Mesenchymal stem cell (in vitro differentiated cells and primary cell): ENCODE measurements around the gene GTF3A.

Source experiments
- DNase-seq: peaks from one replicate; pipeline ENCODE4 v3.0.0-alpha.2; 2013
- H2AFZ ChIP-seq: one replicate; pipeline ENCODE4 v1.6.1; 2013; ENCODE audit warnings: low read depth, mild to moderate bottlenecking, control low read depth, inconsistent platforms, low read length, moderate library complexity
- H2AK5ac ChIP-seq: 2 replicates; pipeline ENCODE4 v1.6.1; 2013; ENCODE audit warnings: low read length, moderate library complexity, mild to moderate bottlenecking, inconsistent platforms; ENCODE audit not compliant: severe bottlenecking
- H2BK120ac ChIP-seq: one replicate; pipeline ENCODE4 v1.6.1; 2013; ENCODE audit warnings: low read depth, mild to moderate bottlenecking, inconsistent platforms, low read length, moderate library complexity
- H2BK12ac ChIP-seq, 2 experiments: one replicate each; pipeline ENCODE4 v1.6.1; 2013; ENCODE audit warnings: inconsistent platforms in 2 of 2, low read length in 2 of 2, mild to moderate bottlenecking in 2 of 2, moderate library complexity in 2 of 2, control low read depth in 1 of 2
- H2BK15ac ChIP-seq: one replicate; pipeline ENCODE4 v1.6.1; 2013; ENCODE audit warnings: mild to moderate bottlenecking, low read depth, inconsistent platforms; ENCODE audit not compliant: poor library complexity, severe bottlenecking
- H2BK5ac ChIP-seq: 2 replicates; pipeline ENCODE4 v1.6.1; 2013; ENCODE audit warnings: low read depth, mild to moderate bottlenecking, low read length, control low read depth, inconsistent platforms; ENCODE audit not compliant: poor library complexity, severe bottlenecking
- H3K14ac ChIP-seq, 2 experiments: one replicate each; pipeline ENCODE4 v1.6.1; 2013; ENCODE audit warnings: inconsistent platforms in 2 of 2, low read length in 2 of 2, control low read depth in 1 of 2, mild to moderate bottlenecking in 1 of 2, moderate library complexity in 1 of 2
- H3K18ac ChIP-seq, 2 experiments: one replicate each; pipeline ENCODE4 v1.6.1; 2013; ENCODE audit warnings: inconsistent platforms in 2 of 2, low read length in 2 of 2, control low read depth in 1 of 2, low read depth in 1 of 2, mild to moderate bottlenecking in 1 of 2
- H3K23ac ChIP-seq, 2 experiments: one replicate each; pipeline ENCODE4 v1.6.1; 2013; ENCODE audit warnings: inconsistent platforms in 2 of 2, low read length in 2 of 2, mild to moderate bottlenecking in 2 of 2, moderate library complexity in 2 of 2, control low read depth in 1 of 2
- H3K27ac ChIP-seq: 2 replicates; pipeline ENCODE4 v1.5.1; 2013; ENCODE audit warnings: mild to moderate bottlenecking, moderate library complexity, low read length, control low read depth, inconsistent platforms; ENCODE audit not compliant: poor library complexity, severe bottlenecking
- H3K27me3 ChIP-seq, 2 experiments: 2 replicates each; pipeline versions ENCODE4 v1.6.1 to v1.7.0; 2013; ENCODE audit warnings: low read length in 2 of 2, mild to moderate bottlenecking in 2 of 2, moderate library complexity in 2 of 2, control low read depth in 1 of 2, inconsistent platforms in 1 of 2; ENCODE audit not compliant: control insufficient read depth in 1 of 2, insufficient read depth in 1 of 2
- H3K36me3 ChIP-seq, 2 experiments: 2 replicates each; pipeline versions ENCODE4 v1.6.1 to v1.7.0; 2013; ENCODE audit warnings: low read length in 2 of 2, control low read depth in 1 of 2, inconsistent platforms in 1 of 2, low read depth in 1 of 2, mild to moderate bottlenecking in 1 of 2; ENCODE audit not compliant: insufficient read depth in 2 of 2, control insufficient read depth in 1 of 2
- H3K4ac ChIP-seq, 2 experiments: one replicate each; pipeline ENCODE4 v1.6.1; 2013; ENCODE audit warnings: inconsistent platforms in 2 of 2, low read length in 2 of 2, mild to moderate bottlenecking in 2 of 2, moderate library complexity in 2 of 2, control low read depth in 1 of 2, low read depth in 1 of 2
- H3K4me1 ChIP-seq: 2 replicates; pipeline ENCODE4 v1.6.1; 2013; ENCODE audit warnings: low read depth, low read length, control low read depth; ENCODE audit not compliant: control insufficient read depth, insufficient read depth
- H3K4me2 ChIP-seq: 2 replicates; pipeline ENCODE4 v1.6.1; 2013; ENCODE audit warnings: low read length, mild to moderate bottlenecking, inconsistent platforms; ENCODE audit not compliant: poor library complexity, severe bottlenecking
- H3K4me3 ChIP-seq, 2 experiments: 2 replicates each; pipeline versions ENCODE4 v1.5.1 to v1.7.0; 2013; ENCODE audit warnings: low read length in 2 of 2, mild to moderate bottlenecking in 2 of 2, control low read depth in 1 of 2, low read depth in 1 of 2; ENCODE audit not compliant: insufficient read depth in 1 of 2
- H3K79me1 ChIP-seq: replicated peaks from 2 replicates; pipeline ENCODE4 v1.6.1; 2013; ENCODE audit warnings: mild to moderate bottlenecking, control low read depth, low read length, inconsistent platforms; ENCODE audit not compliant: poor library complexity, severe bottlenecking
- H3K9ac ChIP-seq: 2 replicates; pipeline ENCODE4 v1.7.0; 2013; ENCODE audit warnings: mild to moderate bottlenecking, low read length, moderate library complexity
- H3K9me3 ChIP-seq: 2 replicates; pipeline ENCODE4 v1.7.0; 2013; ENCODE audit warnings: mild to moderate bottlenecking, low read length; ENCODE audit not compliant: control insufficient read depth
- H4K8ac ChIP-seq: one replicate; pipeline ENCODE4 v1.6.1; 2013; ENCODE audit warnings: inconsistent platforms, mild to moderate bottlenecking, low read length, moderate library complexity
- H4K91ac ChIP-seq: one replicate; pipeline ENCODE4 v1.6.1; 2013; ENCODE audit warnings: mild to moderate bottlenecking, low read length, inconsistent platforms
- WGBS: methylation state at CpG from one replicate; pipeline ENCODE4 v1.1.7; 2013; ENCODE audit warnings: mixed read lengths; 5-methylcytosine and 5-hydroxymethylcytosine counted together

GTF3A gene

DNA sequence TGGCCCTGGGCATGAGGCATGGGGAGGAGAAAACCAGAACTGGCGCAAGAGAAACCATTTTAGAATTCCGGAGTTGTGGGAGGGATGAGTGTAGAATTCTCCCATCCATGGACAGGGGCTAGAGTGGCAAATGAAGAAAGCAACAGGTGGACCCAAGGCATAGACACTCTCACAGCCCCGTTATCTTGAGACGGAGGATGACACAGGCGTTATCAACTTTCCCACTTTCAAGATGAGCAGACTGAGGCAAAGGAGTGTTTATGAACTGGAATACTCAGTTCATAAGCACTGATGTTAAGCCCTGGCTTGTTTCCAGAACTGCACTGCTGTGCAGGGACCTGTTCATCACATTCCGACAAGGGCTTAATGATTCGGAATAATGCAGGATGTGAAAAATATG lies 1.1 kb upstream of the GTF3A start:
- Histone ChIP-seq H3K23ac (no peak overlapping the region), H3K4me1 (peaks cover 21% of the 10 kb centered on the region), H2AK5ac (no peak overlapping the region), H4K91ac (no peak overlapping the region), H3K27me3 (no peaks in the 10 kb centered on the region), H3K9me3 (no peaks in the 10 kb centered on the region), H3K4ac (no peak overlapping the region), H4K8ac (no peak overlapping the region), H3K18ac (no peak overlapping the region), H3K27ac (no peak overlapping the region), H2BK12ac (no peak overlapping the region), H2BK5ac (no peak overlapping the region), H3K4me2 (no peak overlapping the region), H2BK15ac (no peak overlapping the region), H2AFZ (no peak overlapping the region), H3K9ac (no peak overlapping the region), H3K14ac (no peak overlapping the region), H3K4me3 (no peak overlapping the region), H2BK120ac (no peak overlapping the region), H3K79me1 (peaks cover 16% of the 10 kb centered on the region), H3K36me3 (peaks cover 8 to 13% of the 10 kb centered on the region in 2 experiments)
- no peak for DNase-seq
- 96% methylated on average over 7 of the region's 7 CpGs for WGBS

DNA sequence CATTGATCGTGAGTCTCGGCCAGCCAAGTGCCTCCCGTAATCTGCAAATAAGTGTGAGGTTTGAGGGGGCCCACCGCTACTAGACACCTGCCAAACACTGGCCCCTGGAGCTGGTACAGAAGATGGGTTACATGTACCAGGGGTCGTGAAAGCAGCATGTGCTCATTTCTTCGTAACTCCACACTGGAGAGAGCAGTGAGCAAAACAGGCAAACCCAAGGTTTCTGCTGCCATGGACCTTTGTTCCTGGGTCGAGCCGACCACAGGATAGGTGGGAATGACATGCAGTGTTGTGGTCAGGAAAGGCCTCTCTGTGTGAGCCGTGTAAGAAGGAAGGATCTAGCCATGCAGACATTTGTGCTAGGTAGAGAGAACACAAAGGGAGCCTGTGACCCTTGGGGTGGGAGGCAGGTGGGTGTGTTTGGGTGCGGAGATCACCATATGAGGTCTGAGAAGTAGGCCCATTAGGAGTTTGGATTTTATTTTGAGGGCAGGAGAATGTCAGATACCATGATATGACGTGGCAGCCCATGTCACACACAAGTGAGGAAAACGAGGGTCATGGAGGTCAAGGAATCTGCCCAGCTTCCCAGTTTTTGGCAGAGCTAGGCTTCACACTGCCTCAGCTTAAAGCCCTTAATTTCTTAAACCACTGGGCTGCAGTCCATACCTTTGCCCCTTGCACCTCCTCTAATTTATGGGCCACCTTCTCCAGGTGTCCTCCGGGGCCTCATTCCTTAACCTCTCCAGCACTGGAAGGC lies 919 bp downstream of the GTF3A start:
- Histone ChIP-seq H3K9me3 (no peaks in the 10 kb centered on the region), H3K23ac (peak overlapping the region in 1 of 2 experiments; percentile 37), H3K4me2 (peak overlapping the region; percentile 93), H3K4ac (peak overlapping the region; percentile 13 to 44), H2BK15ac (no peak overlapping the region), H3K9ac (peak overlapping the region; percentile 93), H3K27ac (peak overlapping the region; percentile 67), H2AFZ (no peak overlapping the region), H3K4me3 (peak overlapping the region; percentile 70 to 87), H2BK12ac (peak overlapping the region in 1 of 2 experiments; percentile 75), H4K91ac (peak overlapping the region; percentile 80), H4K8ac (peak overlapping the region; percentile 55), H2BK120ac (no peak overlapping the region), H3K79me1 (peaks cover 23% of the 10 kb centered on the region), H3K4me1 (peaks cover 21% of the 10 kb centered on the region), H2BK5ac (no peak overlapping the region), H3K36me3 (peaks cover 15 to 33% of the 10 kb centered on the region in 2 experiments), H2AK5ac (peak overlapping the region; percentile 71), H3K27me3 (no peaks in the 10 kb centered on the region), H3K14ac (peak overlapping the region in 1 of 2 experiments; percentile 24), H3K18ac (peak overlapping the region; percentile 79 to 93)
- WGBS: 58% methylated on average over 13 of the region's 13 CpGs
- no peak for DNase-seq

- H3K4me2 ChIP-seq: peak overlapping the region; percentile 93
- H3K18ac ChIP-seq: peak overlapping the region; percentile 79 to 93
- H3K14ac ChIP-seq: no peak overlapping the region
- 34% methylated on average over 17 of the region's 17 CpGs for WGBS
- peak; percentile 87 for DNase-seq
- H4K91ac ChIP-seq: no peak overlapping the region
- peak overlapping the region; percentile 93 for H3K9ac ChIP-seq
- no peak overlapping the region for H2BK15ac ChIP-seq
- no peak overlapping the region for H2BK12ac ChIP-seq
- H3K4me3 ChIP-seq: peak overlapping the region in 1 of 2 experiments; percentile 87
- H2AK5ac ChIP-seq: no peak overlapping the region
- no peaks in the 10 kb centered on the region for H3K27me3 ChIP-seq
- peaks cover 24% of the 10 kb centered on the region for H3K79me1 ChIP-seq
- H3K4me1 ChIP-seq: peaks cover 21% of the 10 kb centered on the region
- H3K36me3 ChIP-seq: peaks cover 15 to 41% of the 10 kb centered on the region in 2 experiments
- peak overlapping the region; percentile 67 for H3K27ac ChIP-seq
- H2BK120ac ChIP-seq: no peak overlapping the region
- no peak overlapping the region for H2AFZ ChIP-seq
- no peak overlapping the region for H3K4ac ChIP-seq
- no peaks in the 10 kb centered on the region for H3K9me3 ChIP-seq
- no peak overlapping the region for H3K23ac ChIP-seq
- H2BK5ac ChIP-seq: no peak overlapping the region
- H4K8ac ChIP-seq: peak overlapping the region; percentile 65
These were observed 1.7 kb downstream of the GTF3A start for GRCh38 chr13:27425918-27426630.

DNA sequence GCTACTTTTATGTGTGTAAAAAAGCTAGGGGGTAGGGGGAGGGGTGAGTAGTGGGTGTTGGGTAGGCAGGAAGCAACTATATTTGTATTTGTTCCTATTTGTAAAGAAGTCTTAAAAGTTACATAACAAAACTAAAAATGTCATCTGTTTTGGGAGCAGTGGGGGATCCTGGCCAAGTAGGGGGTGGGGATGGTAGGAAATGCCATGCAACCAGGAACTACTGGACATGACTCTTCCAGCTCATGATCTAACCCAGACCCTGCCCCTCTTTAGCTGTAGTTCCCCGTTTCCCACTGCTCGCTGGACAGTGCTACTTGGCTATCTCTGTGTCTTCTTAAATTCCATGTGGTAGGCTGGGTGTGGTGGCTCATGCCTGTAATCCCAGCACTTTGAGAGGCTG lies 3.2 kb downstream of the GTF3A start:
- peaks cover 21 to 56% of the 10 kb centered on the region in 2 experiments for H3K36me3 ChIP-seq
- H3K79me1 ChIP-seq: peaks cover 31% of the 10 kb centered on the region
- no peak overlapping the region for H3K4ac ChIP-seq
- 86% methylated on average over 2 of the region's 2 CpGs for WGBS
- DNase-seq: no peak
- H2AK5ac ChIP-seq: no peak overlapping the region
- H4K8ac ChIP-seq: no peak overlapping the region
- peaks cover 24% of the 10 kb centered on the region for H3K4me1 ChIP-seq
- H2BK12ac ChIP-seq: no peak overlapping the region
- H3K18ac ChIP-seq: no peak overlapping the region
- no peak overlapping the region for H3K9ac ChIP-seq
- H3K14ac ChIP-seq: no peak overlapping the region
- no peak overlapping the region for H2BK120ac ChIP-seq
- no peaks in the 10 kb centered on the region for H3K9me3 ChIP-seq
- H2BK5ac ChIP-seq: no peak overlapping the region
- H3K27me3 ChIP-seq: no peaks in the 10 kb centered on the region
- H2AFZ ChIP-seq: no peak overlapping the region
- no peak overlapping the region for H4K91ac ChIP-seq
- no peak overlapping the region for H3K27ac ChIP-seq
- H2BK15ac ChIP-seq: no peak overlapping the region
- no peak overlapping the region for H3K4me3 ChIP-seq
- H3K4me2 ChIP-seq: no peak overlapping the region
- no peak overlapping the region for H3K23ac ChIP-seq
